GM12878 (cell line): ENCODE data around the gene COX17.

ENCODE experiments used
- CHD1 ChIP-seq: IDR thresholded peaks from 2 replicates; pipeline ENCODE4 v1.6.1; 2012; ENCODE audit warnings: low read depth, low read length, improper control_type of control experiment
- EP300 ChIP-seq, 2 experiments: fragments of 150-350 bp in 1 of 2; IDR thresholded peaks; 2 replicates each; pipeline ENCODE4 v1.6.1; 2011 to 2012; ENCODE audit warnings: low read depth in 2 of 2, low read length in 2 of 2, borderline replicate concordance in 1 of 2, improper control_type of control experiment in 1 of 2, inconsistent platforms in 1 of 2; ENCODE audit not compliant: control insufficient read depth in 1 of 2
- FOS ChIP-seq: IDR thresholded peaks from 3 replicates; pipeline ENCODE4 v1.6.1; 2011; ENCODE audit warnings: borderline replicate concordance; ENCODE audit not compliant: insufficient read length; ENCODE audit errors: extremely low read depth
- FOXM1 ChIP-seq: IDR thresholded peaks from 2 replicates; pipeline ENCODE4 v1.6.1; 2012; ENCODE audit warnings: low read depth, mild to moderate bottlenecking, inconsistent platforms, low read length, moderate library complexity
- POLR2A ChIP-seq: IDR thresholded peaks from 2 replicates; pipeline ENCODE4 v1.6.1; 2011; ENCODE audit warnings: low read depth, mild to moderate bottlenecking, low read length
- POLR2AphosphoS5 ChIP-seq: IDR thresholded peaks from 2 replicates; pipeline ENCODE4 v1.6.1; 2011; ENCODE audit warnings: mild to moderate bottlenecking, low read length, inconsistent platforms
- SMAD1 ChIP-seq: fragments of 450-650 bp; IDR thresholded peaks from 2 replicates; pipeline ENCODE4 v1.6.1; 2018; ENCODE audit warnings: mild to moderate bottlenecking, low read depth; ENCODE audit not compliant: partially characterized antibody
- ZNF622 ChIP-seq: fragments of 450-650 bp; IDR thresholded peaks from 2 replicates; pipeline ENCODE4 v1.6.1; 2017; ENCODE audit warnings: mild to moderate bottlenecking, inconsistent platforms
- ZSCAN29 ChIP-seq: fragments of 450-650 bp; IDR thresholded peaks from 2 replicates; pipeline ENCODE4 v1.6.1; 2017; ENCODE audit warnings: mild to moderate bottlenecking, moderate library complexity
- TF ChIP-seq, protein P1 (sequence below): IDR thresholded peaks from 2 replicates; pipeline ENCODE4 v1.6.1; 2012; ENCODE audit warnings: low read depth, low read length, improper control_type of control experiment
- TF ChIP-seq, protein P2 (sequence below), 3 experiments: IDR thresholded peaks in 2 of 3; conservative IDR thresholded peaks in 1 of 3; 2 replicates each; pipeline ENCODE4 v1.5.1; 2011; ENCODE audit warnings: low read depth in 3 of 3, low read length in 3 of 3, mild to moderate bottlenecking in 3 of 3, control low read depth in 2 of 3, moderate library complexity in 2 of 3, inconsistent platforms in 1 of 3, mixed read lengths in 1 of 3; ENCODE audit not compliant: control insufficient read depth in 2 of 3, insufficient read depth in 1 of 3; ENCODE audit errors: extremely low read depth in 1 of 3
- TF ChIP-seq, protein P3 (sequence below): IDR thresholded peaks from 2 replicates; pipeline ENCODE4 v1.6.1; 2011; ENCODE audit warnings: low read depth, mild to moderate bottlenecking, low read length, moderate library complexity, borderline replicate concordance; ENCODE audit errors: extremely low read depth
- TF ChIP-seq, protein P4 (sequence below): IDR thresholded peaks from 2 replicates; pipeline ENCODE4 v1.6.1; 2011; ENCODE audit warnings: mild to moderate bottlenecking, low read depth, low read length, moderate library complexity; ENCODE audit not compliant: insufficient replicate concordance
- TF ChIP-seq, protein P5 (sequence below): fragments of 450-650 bp; IDR thresholded peaks from 2 replicates; pipeline ENCODE4 v1.6.1; 2016; ENCODE audit warnings: mild to moderate bottlenecking, moderate library complexity, borderline replicate concordance

DNA sequence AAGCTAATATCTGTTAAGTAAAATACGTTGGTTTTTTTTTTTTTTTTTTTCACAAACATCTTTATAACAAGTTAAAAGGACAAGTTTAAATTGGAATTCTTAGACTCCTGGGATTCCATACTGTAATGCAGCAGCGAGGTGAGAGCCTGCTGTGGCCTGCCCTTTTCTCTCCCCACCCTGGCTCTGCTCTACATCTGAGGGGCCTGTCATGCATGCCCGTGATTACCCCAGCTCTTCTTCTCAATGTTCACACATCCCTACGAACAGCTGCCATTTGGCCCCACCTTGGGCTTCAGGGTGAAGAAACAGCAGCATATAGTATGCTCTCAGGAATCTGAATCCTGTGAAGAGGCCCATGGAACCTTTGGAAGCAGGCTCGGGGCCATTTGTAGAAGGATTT lies 40.3 kb upstream of the COX17 start:
- TF ChIP-seq, protein P1, sequence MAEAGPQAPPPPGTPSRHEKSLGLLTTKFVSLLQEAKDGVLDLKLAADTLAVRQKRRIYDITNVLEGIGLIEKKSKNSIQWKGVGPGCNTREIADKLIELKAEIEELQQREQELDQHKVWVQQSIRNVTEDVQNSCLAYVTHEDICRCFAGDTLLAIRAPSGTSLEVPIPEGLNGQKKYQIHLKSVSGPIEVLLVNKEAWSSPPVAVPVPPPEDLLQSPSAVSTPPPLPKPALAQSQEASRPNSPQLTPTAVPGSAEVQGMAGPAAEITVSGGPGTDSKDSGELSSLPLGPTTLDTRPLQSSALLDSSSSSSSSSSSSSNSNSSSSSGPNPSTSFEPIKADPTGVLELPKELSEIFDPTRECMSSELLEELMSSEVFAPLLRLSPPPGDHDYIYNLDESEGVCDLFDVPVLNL: no peak
- TF ChIP-seq, protein P2, sequence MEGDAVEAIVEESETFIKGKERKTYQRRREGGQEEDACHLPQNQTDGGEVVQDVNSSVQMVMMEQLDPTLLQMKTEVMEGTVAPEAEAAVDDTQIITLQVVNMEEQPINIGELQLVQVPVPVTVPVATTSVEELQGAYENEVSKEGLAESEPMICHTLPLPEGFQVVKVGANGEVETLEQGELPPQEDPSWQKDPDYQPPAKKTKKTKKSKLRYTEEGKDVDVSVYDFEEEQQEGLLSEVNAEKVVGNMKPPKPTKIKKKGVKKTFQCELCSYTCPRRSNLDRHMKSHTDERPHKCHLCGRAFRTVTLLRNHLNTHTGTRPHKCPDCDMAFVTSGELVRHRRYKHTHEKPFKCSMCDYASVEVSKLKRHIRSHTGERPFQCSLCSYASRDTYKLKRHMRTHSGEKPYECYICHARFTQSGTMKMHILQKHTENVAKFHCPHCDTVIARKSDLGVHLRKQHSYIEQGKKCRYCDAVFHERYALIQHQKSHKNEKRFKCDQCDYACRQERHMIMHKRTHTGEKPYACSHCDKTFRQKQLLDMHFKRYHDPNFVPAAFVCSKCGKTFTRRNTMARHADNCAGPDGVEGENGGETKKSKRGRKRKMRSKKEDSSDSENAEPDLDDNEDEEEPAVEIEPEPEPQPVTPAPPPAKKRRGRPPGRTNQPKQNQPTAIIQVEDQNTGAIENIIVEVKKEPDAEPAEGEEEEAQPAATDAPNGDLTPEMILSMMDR (IDR thresholded peaks at IDR 0.05 in 2 of 3, conservative IDR thresholded peaks at IDR 0.05 in 1 of 3; ENCODE audit: control insufficient read depth in 2 of 3, extremely low read depth in 1 of 3, insufficient read depth in 1 of 3, low read depth in 3 of 3, low read length in 3 of 3): no peak
- TF ChIP-seq ZNF622: no peak
- TF ChIP-seq, protein P3, sequence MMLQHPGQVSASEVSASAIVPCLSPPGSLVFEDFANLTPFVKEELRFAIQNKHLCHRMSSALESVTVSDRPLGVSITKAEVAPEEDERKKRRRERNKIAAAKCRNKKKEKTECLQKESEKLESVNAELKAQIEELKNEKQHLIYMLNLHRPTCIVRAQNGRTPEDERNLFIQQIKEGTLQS: no peak
- no peak for TF ChIP-seq FOXM1
- TF ChIP-seq, protein P4, sequence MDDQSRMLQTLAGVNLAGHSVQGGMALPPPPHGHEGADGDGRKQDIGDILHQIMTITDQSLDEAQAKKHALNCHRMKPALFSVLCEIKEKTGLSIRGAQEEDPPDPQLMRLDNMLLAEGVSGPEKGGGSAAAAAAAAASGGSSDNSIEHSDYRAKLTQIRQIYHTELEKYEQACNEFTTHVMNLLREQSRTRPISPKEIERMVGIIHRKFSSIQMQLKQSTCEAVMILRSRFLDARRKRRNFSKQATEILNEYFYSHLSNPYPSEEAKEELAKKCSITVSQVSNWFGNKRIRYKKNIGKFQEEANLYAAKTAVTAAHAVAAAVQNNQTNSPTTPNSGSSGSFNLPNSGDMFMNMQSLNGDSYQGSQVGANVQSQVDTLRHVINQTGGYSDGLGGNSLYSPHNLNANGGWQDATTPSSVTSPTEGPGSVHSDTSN: no peak
- no peak for TF ChIP-seq FOS
- no peak for TF ChIP-seq POLR2A
- TF ChIP-seq SMAD1: no peak
- TF ChIP-seq, protein P5, sequence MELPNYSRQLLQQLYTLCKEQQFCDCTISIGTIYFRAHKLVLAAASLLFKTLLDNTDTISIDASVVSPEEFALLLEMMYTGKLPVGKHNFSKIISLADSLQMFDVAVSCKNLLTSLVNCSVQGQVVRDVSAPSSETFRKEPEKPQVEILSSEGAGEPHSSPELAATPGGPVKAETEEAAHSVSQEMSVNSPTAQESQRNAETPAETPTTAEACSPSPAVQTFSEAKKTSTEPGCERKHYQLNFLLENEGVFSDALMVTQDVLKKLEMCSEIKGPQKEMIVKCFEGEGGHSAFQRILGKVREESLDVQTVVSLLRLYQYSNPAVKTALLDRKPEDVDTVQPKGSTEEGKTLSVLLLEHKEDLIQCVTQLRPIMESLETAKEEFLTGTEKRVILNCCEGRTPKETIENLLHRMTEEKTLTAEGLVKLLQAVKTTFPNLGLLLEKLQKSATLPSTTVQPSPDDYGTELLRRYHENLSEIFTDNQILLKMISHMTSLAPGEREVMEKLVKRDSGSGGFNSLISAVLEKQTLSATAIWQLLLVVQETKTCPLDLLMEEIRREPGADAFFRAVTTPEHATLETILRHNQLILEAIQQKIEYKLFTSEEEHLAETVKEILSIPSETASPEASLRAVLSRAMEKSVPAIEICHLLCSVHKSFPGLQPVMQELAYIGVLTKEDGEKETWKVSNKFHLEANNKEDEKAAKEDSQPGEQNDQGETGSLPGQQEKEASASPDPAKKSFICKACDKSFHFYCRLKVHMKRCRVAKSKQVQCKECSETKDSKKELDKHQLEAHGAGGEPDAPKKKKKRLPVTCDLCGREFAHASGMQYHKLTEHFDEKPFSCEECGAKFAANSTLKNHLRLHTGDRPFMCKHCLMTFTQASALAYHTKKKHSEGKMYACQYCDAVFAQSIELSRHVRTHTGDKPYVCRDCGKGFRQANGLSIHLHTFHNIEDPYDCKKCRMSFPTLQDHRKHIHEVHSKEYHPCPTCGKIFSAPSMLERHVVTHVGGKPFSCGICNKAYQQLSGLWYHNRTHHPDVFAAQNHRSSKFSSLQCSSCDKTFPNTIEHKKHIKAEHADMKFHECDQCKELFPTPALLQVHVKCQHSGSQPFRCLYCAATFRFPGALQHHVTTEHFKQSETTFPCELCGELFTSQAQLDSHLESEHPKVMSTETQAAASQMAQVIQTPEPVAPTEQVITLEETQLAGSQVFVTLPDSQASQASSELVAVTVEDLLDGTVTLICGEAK: no peak
- no peak for TF ChIP-seq CHD1
- no peak for TF ChIP-seq ZSCAN29
- TF ChIP-seq EP300 (IDR thresholded peaks at IDR 0.05; ENCODE audit: borderline replicate concordance in 1 of 2, control insufficient read depth in 1 of 2, low read depth in 2 of 2, low read length in 2 of 2): no peak
- no peak for TF ChIP-seq POLR2AphosphoS5
